ENCODE measurements around the gene CD28.

CD28 gene

DNA sequence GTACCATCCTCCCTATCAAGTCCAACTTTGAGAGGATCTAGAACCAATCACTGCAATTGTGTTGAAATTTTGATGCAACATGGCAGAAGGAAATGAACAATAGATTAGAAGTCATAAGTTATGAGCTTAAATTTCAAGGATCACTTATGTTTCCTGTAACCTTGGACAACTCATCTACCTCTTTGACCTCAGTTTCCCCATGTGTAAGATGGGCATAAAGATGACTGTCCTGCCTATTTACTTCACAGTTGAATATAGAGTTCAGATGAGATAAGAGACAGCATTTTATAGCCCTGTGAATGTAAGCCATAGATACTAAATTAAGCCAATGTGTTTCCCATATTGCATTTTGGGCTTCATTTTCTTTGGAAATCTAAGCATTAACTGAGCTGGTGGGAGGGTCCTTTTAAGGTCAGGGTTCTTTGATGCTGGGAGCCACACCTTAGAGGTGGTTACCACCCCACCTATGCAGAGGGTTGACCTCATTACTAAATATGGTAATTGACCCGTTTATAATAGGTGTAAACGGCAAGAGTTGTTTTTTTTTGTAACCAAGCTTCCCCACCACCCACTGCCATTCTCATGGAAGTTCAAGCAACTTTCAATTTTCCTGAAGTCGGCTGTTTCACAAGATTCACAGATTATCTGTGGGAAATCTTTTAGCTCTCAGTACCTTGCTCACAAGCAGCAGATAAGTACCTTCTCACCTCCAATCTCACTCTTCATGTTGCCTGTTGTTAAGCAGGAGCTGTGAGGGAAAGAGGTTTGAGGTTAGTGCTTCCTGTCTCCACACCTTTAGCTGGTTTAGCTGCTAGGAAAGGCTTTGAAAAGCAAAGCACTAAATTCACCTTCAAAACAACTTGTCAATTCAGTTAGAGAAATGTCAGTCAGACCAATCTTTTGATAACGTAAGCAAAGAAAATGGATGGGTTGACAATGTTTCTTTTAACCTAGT is 13.3 kb downstream of the CD28 start:
- no peak overlapping the region for H3K4me3 ChIP-seq (ENCODE audit: low read depth, low read length)
- no peak for DNase-seq (ENCODE audit: low read depth, low spot score)
- in situ Hi-C loops (cut with HindIII; ENCODE audit: low sequenced_read_pairs), result no loop called here
- TF ChIP-seq, protein P1, sequence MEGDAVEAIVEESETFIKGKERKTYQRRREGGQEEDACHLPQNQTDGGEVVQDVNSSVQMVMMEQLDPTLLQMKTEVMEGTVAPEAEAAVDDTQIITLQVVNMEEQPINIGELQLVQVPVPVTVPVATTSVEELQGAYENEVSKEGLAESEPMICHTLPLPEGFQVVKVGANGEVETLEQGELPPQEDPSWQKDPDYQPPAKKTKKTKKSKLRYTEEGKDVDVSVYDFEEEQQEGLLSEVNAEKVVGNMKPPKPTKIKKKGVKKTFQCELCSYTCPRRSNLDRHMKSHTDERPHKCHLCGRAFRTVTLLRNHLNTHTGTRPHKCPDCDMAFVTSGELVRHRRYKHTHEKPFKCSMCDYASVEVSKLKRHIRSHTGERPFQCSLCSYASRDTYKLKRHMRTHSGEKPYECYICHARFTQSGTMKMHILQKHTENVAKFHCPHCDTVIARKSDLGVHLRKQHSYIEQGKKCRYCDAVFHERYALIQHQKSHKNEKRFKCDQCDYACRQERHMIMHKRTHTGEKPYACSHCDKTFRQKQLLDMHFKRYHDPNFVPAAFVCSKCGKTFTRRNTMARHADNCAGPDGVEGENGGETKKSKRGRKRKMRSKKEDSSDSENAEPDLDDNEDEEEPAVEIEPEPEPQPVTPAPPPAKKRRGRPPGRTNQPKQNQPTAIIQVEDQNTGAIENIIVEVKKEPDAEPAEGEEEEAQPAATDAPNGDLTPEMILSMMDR (IDR thresholded peaks at IDR 0.05; ENCODE audit: low read depth, low read length), result no peak

DNA sequence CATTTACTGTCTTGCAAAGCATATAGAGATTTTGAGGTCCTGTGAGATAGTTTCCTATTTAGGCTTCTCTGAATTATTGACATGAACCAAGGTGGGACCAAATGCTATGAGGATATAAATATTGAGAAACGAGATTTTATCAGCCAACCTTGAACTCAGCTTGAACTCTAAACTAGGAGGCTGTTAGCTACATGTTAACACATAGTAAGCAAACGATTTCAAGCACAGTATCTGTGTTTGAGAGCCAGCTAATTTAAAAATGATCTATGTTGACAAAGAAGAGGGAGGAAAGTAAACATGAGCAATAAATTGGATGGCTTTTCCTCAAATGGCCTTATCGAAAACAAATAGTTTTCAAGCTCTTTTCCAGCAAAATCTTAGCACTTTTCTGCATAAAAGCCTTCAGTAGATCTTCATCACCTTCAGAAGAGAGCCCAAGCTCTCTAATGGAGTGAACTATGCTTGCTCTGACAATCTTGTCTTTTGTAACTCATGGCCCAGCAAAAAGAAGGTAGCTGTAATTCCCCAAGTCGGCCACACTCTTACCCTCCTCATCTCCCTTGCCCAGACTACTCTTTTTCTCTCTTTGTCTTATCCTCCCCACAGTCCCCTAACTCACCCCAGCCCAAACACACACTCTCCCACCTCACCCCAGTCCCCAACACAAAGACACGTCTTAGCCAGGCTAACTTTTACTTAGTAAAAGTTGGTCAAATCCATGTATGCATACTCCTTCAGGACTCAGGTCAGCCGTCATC is 14.7 kb downstream of the CD28 start:
- in situ Hi-C loops (cut with HindIII; ENCODE audit: low sequenced_read_pairs), result no loop called here
- DNase-seq (ENCODE audit: low read depth, low spot score), result no peak
- no peak overlapping the region for H3K4me3 ChIP-seq (ENCODE audit: low read depth, low read length)
- TF ChIP-seq, protein P1 (IDR thresholded peaks at IDR 0.05; ENCODE audit: low read depth, low read length), result no peak

DNA sequence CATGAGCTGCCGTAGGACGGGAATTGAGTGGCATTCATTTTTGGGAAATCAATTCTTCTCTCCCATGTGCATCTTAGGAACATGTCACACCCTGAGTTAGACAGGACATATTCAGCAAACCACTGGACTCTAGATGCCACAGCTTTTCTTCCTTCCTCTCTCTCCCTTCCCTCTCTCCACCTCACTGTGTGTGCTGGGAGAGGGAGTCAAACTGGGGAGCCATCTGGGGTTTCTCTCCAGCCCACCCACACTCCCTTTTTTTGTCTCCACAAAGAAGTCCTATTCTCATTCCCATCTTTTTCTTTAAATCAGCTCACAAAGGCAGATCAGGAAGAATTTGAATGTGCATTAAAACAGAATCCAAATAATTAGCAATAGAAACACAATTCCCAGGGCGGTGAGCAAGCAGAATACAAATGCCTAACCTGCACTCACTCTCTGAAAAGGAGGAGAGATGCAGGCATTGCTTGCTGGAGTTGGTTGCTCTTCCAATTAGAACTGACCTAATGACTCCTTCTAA is 15.4 kb downstream of the CD28 start:
- TF ChIP-seq, protein P1 (IDR thresholded peaks at IDR 0.05; ENCODE audit: low read depth, low read length), result no peak
- no peak overlapping the region for H3K4me3 ChIP-seq (ENCODE audit: low read depth, low read length)
- in situ Hi-C loops (cut with HindIII; ENCODE audit: low sequenced_read_pairs), result no loop called here
- no peak for DNase-seq (ENCODE audit: low read depth, low spot score)

DNA sequence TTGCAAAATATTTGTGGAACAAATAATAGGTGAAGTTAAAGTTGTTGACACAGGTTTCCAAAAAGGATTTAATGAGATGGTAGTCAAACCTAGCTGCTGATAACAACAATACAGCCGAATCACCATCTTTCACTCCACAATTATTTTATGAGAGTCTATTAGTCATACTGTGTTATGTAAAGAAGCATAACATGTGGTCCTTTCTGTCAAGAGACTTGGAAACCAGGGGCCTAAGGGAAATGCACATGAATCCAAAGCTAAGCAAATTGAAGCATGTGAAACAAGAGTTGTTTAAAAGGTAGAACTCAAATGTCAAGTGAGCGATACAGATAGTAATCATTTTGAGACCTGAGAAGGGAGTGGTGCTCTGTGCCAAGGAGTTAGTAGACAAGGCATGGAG is 16.0 kb downstream of the CD28 start:
- TF ChIP-seq, protein P1 (IDR thresholded peaks at IDR 0.05; ENCODE audit: low read depth, low read length), result no peak
- no peak for DNase-seq (ENCODE audit: low read depth, low spot score)
- H3K4me3 ChIP-seq (ENCODE audit: low read depth, low read length), result no peak overlapping the region
- in situ Hi-C loops (cut with HindIII; ENCODE audit: low sequenced_read_pairs), result no loop called here

DNA sequence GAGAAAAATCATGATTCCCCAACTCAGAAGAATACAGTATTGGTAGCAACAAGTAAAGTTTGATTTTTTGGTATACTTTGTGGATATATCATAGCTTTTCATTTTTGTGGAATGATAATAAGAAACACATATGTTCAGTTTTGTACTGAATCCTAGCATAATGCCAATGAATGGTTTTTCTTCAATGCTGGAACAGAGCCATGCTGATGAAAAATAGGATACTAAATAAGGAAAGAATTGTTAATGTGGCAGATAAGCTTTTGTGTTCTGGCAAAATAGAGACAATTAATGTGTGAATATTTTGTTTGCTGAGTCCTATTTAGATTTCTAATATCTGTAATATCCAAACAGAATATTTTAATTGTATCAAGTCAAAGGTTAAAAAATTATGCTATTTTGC is 21.9 kb downstream of the CD28 start:
- in situ Hi-C loops (cut with HindIII; ENCODE audit: low sequenced_read_pairs), result no loop called here
- TF ChIP-seq, protein P1 (IDR thresholded peaks at IDR 0.05; ENCODE audit: low read depth, low read length), result no peak

DNA sequence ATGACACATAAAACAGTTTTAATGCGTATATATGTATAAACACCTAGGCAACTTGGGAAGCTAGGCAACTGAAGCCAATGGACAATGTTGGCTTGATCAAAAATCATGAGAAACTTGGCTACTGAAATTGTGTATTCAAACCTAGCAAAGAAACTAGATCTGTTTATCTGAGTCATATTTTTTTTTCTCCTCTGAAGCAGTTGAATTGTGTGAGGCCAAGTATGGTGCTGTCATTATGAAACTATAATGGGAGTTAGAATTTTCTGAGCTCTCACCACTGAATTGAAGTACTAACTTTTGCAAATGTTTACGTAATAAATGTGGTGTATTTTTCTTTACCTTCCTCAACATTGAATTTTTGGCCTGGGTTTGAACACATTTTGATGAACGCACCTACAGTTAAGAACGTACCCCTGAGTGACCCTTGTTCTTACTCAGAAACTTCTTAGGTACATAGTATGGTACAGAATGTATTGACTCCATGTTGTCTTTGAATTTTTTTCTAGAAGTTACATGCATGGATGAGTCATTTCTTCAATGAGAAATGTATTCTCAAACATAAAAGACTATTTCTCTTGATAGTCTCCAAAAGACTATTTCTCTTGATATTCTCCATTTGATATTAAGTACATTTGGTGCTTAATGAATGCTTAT is 23.8 kb downstream of the CD28 start:
- peak; percentile 22 for DNase-seq (ENCODE audit: low read depth, low spot score)
- in situ Hi-C loops (cut with HindIII; ENCODE audit: low sequenced_read_pairs), result no loop called here
- TF ChIP-seq, protein P1 (IDR thresholded peaks at IDR 0.05; ENCODE audit: low read depth, low read length), result no peak
- no peak overlapping the region for H3K4me3 ChIP-seq (ENCODE audit: low read depth, low read length)

More for the DNA sequence above, 21.9 kb downstream of the CD28 start:
- no peak overlapping the region for H3K4me3 ChIP-seq (ENCODE audit: low read depth, low read length)
- no peak for DNase-seq (ENCODE audit: low read depth, low spot score)
